Endothelial cell (in vitro differentiated cells): ENCODE data around the gene TSC1. TPM values are rescaled to one million over a fixed set of nuclear protein-coding genes. Genes with fewer than 3 reads are reported as not detected.
"Not testable (repeated sequence)": the region's sequence is repeated elsewhere in the genome, so short reads cannot be mapped to it uniquely, and the experiment has no call there.

Experiments
- DNase-seq: peaks from one replicate; pipeline ENCODE4 v3.0.0; 2021; ENCODE audit warnings: low spot score
- H3K27ac Mint-ChIP-seq: one replicate; pipeline ENCODE4 v1.8.0; 2021; ENCODE audit warnings: mixed read lengths, inconsistent platforms; ENCODE audit not compliant: unreplicated experiment
- H3K27me3 Mint-ChIP-seq: one replicate; pipeline ENCODE4 v1.8.0; 2021; ENCODE audit warnings: mild to moderate bottlenecking, moderate library complexity, mixed read lengths, inconsistent platforms; ENCODE audit not compliant: unreplicated experiment
- H3K36me3 Mint-ChIP-seq: one replicate; pipeline ENCODE4 v1.8.0; 2021; ENCODE audit warnings: mild to moderate bottlenecking, low read depth, mixed read lengths, inconsistent platforms; ENCODE audit not compliant: unreplicated experiment
- H3K4me1 Mint-ChIP-seq: one replicate; pipeline ENCODE4 v1.8.0; 2021; ENCODE audit warnings: mild to moderate bottlenecking, mixed read lengths, inconsistent platforms; ENCODE audit not compliant: unreplicated experiment
- H3K4me3 Mint-ChIP-seq: one replicate; pipeline ENCODE4 v1.8.0; 2021; ENCODE audit warnings: mild to moderate bottlenecking, mixed read lengths, inconsistent platforms; ENCODE audit not compliant: unreplicated experiment
- H3K9me3 Mint-ChIP-seq: one replicate; pipeline ENCODE4 v1.8.0; 2021; ENCODE audit warnings: mixed read lengths, inconsistent platforms; ENCODE audit not compliant: unreplicated experiment
- CTCF ChIP-seq: fragments of 200-600 bp; sonication (generic); IDR thresholded peaks from one replicate; pipeline ENCODE4 v1.5.0; 2021; ENCODE audit warnings: antibody characterized with exemption; ENCODE audit not compliant: unreplicated experiment
- total RNA-seq: library from RNA; stranded (reverse); fragmentation: NEBNext Ultra II Directional; extraction: Animal tissue kit (Norgen Biotek cat#: 25700); gene quantifications from one replicate; pipeline ENCODE4 v1.2.1, GENCODE V29; 2021; ENCODE audit not compliant: unreplicated experiment

The TSC1 gene
- total RNA-seq, 1 donor from 2014 or later, result 65.3 TPM

GRCh38 chr9:132975961-132976360 is 31.5 kb upstream of the TSC1 start:
- Mint-ChIP-seq H3K4me3 (no peak overlapping the region), H3K27me3 (peaks cover 3% of the 10 kb centered on the region), H3K4me1 (peaks cover 6% of the 10 kb centered on the region), H3K36me3 (no peaks in the 10 kb centered on the region), H3K27ac (no peak overlapping the region), H3K9me3 (no peaks in the 10 kb centered on the region)
- DNase-seq, result no peak
- TF ChIP-seq CTCF, result no peak

GRCh38 chr9:132973713-132974112 is 29.3 kb upstream of the TSC1 start:
- Mint-ChIP-seq H3K27ac (no peak overlapping the region), H3K4me1 (peaks cover 4% of the 10 kb centered on the region), H3K36me3 (no peaks in the 10 kb centered on the region), H3K27me3 (peaks cover 5% of the 10 kb centered on the region), H3K4me3 (no peak overlapping the region), H3K9me3 (no peaks in the 10 kb centered on the region)
- no peak for DNase-seq
- TF ChIP-seq CTCF, result no peak

GRCh38 chr9:132973166-132973565 is 28.8 kb upstream of the TSC1 start:
- Mint-ChIP-seq H3K4me1 (no peaks in the 10 kb centered on the region), H3K27me3 (peaks cover 4% of the 10 kb centered on the region), H3K9me3 (no peaks in the 10 kb centered on the region), H3K27ac (no peak overlapping the region), H3K36me3 (no peaks in the 10 kb centered on the region), H3K4me3 (no peak overlapping the region)
- TF ChIP-seq CTCF, result no peak
- DNase-seq, result no peak

GRCh38 chr9:132970324-132971062 is 26.1 kb upstream of the TSC1 start:
- H3K9me3 Mint-ChIP-seq, result no peaks in the 10 kb centered on the region
- no peak for TF ChIP-seq CTCF
- H3K4me1 Mint-ChIP-seq, result no peaks in the 10 kb centered on the region
- no peak overlapping the region for H3K27ac Mint-ChIP-seq
- no peak for DNase-seq
- no peak overlapping the region for H3K4me3 Mint-ChIP-seq
- peaks cover 9% of the 10 kb centered on the region for H3K27me3 Mint-ChIP-seq
- no peaks in the 10 kb centered on the region for H3K36me3 Mint-ChIP-seq

- H3K4me1 Mint-ChIP-seq, result no peaks in the 10 kb centered on the region
These were observed 25.4 kb upstream of the TSC1 start for GRCh38 chr9:132969783-132970182.

GRCh38 chr9:132967908-132968307 is 23.5 kb upstream of the TSC1 start:
- H3K4me3 Mint-ChIP-seq, H3K9me3 Mint-ChIP-seq, H3K36me3 Mint-ChIP-seq, DNase-seq, H3K27me3 Mint-ChIP-seq, H3K4me1 Mint-ChIP-seq, H3K27ac Mint-ChIP-seq: not testable (repeated sequence)

More at GRCh38 chr9:132969783-132970182, 25.4 kb upstream of the TSC1 start:
- Mint-ChIP-seq H3K36me3 (no peaks in the 10 kb centered on the region), H3K4me3 (no peak overlapping the region), H3K9me3 (no peaks in the 10 kb centered on the region), H3K27ac (no peak overlapping the region), H3K27me3 (peaks cover 9% of the 10 kb centered on the region)
- no peak for DNase-seq
- TF ChIP-seq CTCF, result no peak
